Muscle of leg (tissue), 11 donors: ENCODE results near the gene PMF1. TPM values are rescaled to one million over a fixed set of nuclear protein-coding genes. Genes with fewer than 3 reads are reported as not detected.

Experiments used
- DNase-seq: peaks from one replicate; pipeline ENCODE4 v3.0.0; 2013
- H3K27ac ChIP-seq: one replicate; pipeline ENCODE4 v1.5.1; 2013; ENCODE audit warnings: mild to moderate bottlenecking, low read length, control low read depth
- H3K27me3 ChIP-seq: one replicate; pipeline ENCODE4 v1.6.1; 2013; ENCODE audit warnings: low read length; ENCODE audit not compliant: control insufficient read depth, insufficient read depth
- H3K36me3 ChIP-seq: one replicate; pipeline ENCODE4 v1.6.1; 2013; ENCODE audit warnings: low read length; ENCODE audit not compliant: control insufficient read depth, insufficient read depth
- H3K4me1 ChIP-seq: one replicate; pipeline ENCODE4 v1.6.1; 2013; ENCODE audit warnings: low read length; ENCODE audit not compliant: control insufficient read depth, insufficient read depth
- H3K4me3 ChIP-seq: one replicate; pipeline ENCODE4 v1.5.1; 2013; ENCODE audit warnings: low read length, control low read depth
- H3K9me3 ChIP-seq: replicated peaks from 2 replicates; pipeline ENCODE4 v1.6.1; 2013; ENCODE audit warnings: low read depth, low read length; ENCODE audit not compliant: control insufficient read depth
- WGBS: methylation state at CpG from one replicate; pipeline ENCODE4 v1.1.5; 2013; ENCODE audit warnings: missing lambda C conversion rate; ENCODE audit not compliant: insufficient coverage; 5-methylcytosine and 5-hydroxymethylcytosine counted together
- polyA plus RNA-seq, 8 donors: library from polyadenylated mRNA; unstranded; fragments of 120-200 nt; gene quantifications; one replicate each; pipeline versions ENCODE4 v1.2.1 to v1.2.3, GENCODE V29; 2013; ENCODE audit warnings: inconsistent platforms in 1 of 8, low replicate concordance in 1 of 8; ENCODE audit not compliant: insufficient read length in 8 of 8, insufficient read depth in 1 of 8
- total RNA-seq: library from RNA; stranded (reverse); fragments of 120-200 nt; gene quantifications from one replicate; pipeline ENCODE4 v1.2.4, GENCODE V29; 2013

PMF1 gene
- total and polyA plus RNA-seq, 9 donors: 42.2 to 53.0 (median 43.8) TPM

GRCh38 chr1:156194300-156194652 is 18.5 kb upstream of the PMF1 start:
- Histone ChIP-seq H3K36me3 (peaks cover 19% of the 10 kb centered on the region), H3K27ac (peak overlapping the region; percentile 59), H3K4me1 (peaks cover 12% of the 10 kb centered on the region), H3K9me3 (no peaks in the 10 kb centered on the region), H3K4me3 (peak overlapping the region; percentile 71), H3K27me3 (no peaks in the 10 kb centered on the region)
- WGBS: 11% methylated on average over 14 of the region's 14 CpGs
- no peak for DNase-seq

GRCh38 chr1:156195853-156196252 is 17.0 kb upstream of the PMF1 start:
- WGBS: 71% methylated on average over 4 of the region's 4 CpGs
- Histone ChIP-seq H3K4me1 (peaks cover 12% of the 10 kb centered on the region), H3K27me3 (no peaks in the 10 kb centered on the region), H3K9me3 (no peaks in the 10 kb centered on the region), H3K27ac (no peak overlapping the region), H3K4me3 (no peak overlapping the region), H3K36me3 (peaks cover 32% of the 10 kb centered on the region)
- no peak for DNase-seq

GRCh38 chr1:156196445-156196844 is 16.4 kb upstream of the PMF1 start:
- WGBS: 83% methylated on average over 2 of the region's 2 CpGs
- Histone ChIP-seq H3K27me3 (no peaks in the 10 kb centered on the region), H3K9me3 (no peaks in the 10 kb centered on the region), H3K4me3 (no peak overlapping the region), H3K36me3 (peaks cover 32% of the 10 kb centered on the region), H3K27ac (no peak overlapping the region), H3K4me1 (peaks cover 12% of the 10 kb centered on the region)
- no peak for DNase-seq

DNA sequence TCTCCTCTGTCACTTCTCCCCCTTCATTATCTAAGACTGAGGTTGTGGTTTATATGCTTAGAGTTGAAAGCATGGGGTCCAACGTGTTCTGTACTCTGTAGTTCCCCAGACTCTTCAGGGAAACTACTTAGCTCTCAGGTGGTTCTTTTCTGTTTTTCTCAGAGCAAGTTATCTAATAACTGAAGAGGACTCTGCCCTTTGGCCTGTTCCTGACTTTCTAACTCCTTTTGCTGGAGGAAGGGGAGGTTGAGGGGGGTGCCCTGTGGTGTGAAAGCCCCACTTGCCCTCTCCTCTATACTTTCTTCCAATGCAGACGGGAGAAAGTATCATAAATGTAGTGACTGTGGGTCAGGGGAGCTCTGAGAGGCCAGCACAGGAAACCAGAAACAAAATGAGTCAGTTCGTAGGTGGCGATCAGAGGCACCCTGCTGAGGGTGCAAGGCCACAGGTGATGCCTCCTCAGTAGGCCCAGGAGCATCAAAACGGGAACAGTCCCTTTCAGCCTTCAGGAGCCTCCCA is 13.9 kb upstream of the PMF1 start:
- Histone ChIP-seq H3K4me3 (no peak overlapping the region), H3K9me3 (no peaks in the 10 kb centered on the region), H3K36me3 (peaks cover 42% of the 10 kb centered on the region), H3K27ac (no peak overlapping the region), H3K4me1 (peaks cover 7% of the 10 kb centered on the region), H3K27me3 (no peaks in the 10 kb centered on the region)
- DNase-seq: no peak
- WGBS: 92% methylated on average over 4 of the region's 5 CpGs

DNA sequence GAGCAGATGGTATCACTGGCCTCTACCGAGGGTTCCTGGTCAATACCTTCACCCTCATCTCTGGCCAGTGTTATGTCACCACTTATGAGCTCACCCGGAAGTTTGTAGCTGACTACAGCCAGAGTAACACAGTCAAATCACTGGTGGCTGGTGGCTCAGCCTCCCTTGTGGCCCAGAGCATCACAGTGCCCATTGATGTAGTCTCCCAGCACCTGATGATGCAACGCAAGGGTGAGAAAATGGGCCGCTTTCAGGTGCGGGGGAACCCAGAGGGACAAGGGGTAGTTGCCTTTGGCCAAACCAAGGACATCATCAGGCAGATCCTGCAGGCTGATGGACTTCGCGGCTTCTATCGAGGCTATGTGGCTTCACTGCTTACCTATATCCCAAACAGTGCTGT is 12.8 kb upstream of the PMF1 start:
- Histone ChIP-seq H3K4me3 (no peak overlapping the region), H3K4me1 (no peaks in the 10 kb centered on the region), H3K9me3 (no peaks in the 10 kb centered on the region), H3K27ac (no peak overlapping the region), H3K36me3 (peaks cover 42% of the 10 kb centered on the region), H3K27me3 (no peaks in the 10 kb centered on the region)
- 88% methylated on average over 4 of the region's 8 CpGs for WGBS
- DNase-seq: no peak

GRCh38 chr1:156203331-156203730 is 9.5 kb upstream of the PMF1 start:
- no peak overlapping the region for H3K4me3 ChIP-seq
- H3K36me3 ChIP-seq: peaks cover 37% of the 10 kb centered on the region
- H3K4me1 ChIP-seq: no peaks in the 10 kb centered on the region
- no peak overlapping the region for H3K27ac ChIP-seq
- no peaks in the 10 kb centered on the region for H3K9me3 ChIP-seq
- DNase-seq: no peak
- H3K27me3 ChIP-seq: no peaks in the 10 kb centered on the region

DNA sequence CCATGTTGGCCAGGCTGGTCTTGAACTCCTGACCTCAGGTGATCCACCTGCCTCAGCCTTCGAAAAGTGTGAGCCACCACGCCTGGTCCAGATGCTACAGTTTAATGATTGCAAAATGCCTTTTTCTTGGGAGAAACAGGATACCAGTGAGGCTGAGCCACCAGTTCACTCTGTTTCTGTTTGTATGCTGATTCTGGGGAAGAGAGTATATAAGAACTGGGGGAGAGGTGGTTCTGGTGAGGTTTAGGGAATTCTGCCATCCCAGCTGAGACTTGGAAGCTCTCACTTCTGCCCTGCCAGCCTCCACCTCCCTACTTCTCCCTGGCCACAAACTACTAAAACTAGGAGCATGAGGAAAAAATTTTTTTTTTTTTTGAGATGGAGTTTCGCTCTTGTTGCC is 8.1 kb upstream of the PMF1 start:
- Histone ChIP-seq H3K4me3 (no peak overlapping the region), H3K27me3 (no peaks in the 10 kb centered on the region), H3K36me3 (peaks cover 39% of the 10 kb centered on the region), H3K4me1 (no peaks in the 10 kb centered on the region), H3K27ac (no peak overlapping the region), H3K9me3 (no peaks in the 10 kb centered on the region)
- WGBS: 100% methylated on average over 1 of the region's 3 CpGs
- DNase-seq: no peak

DNA sequence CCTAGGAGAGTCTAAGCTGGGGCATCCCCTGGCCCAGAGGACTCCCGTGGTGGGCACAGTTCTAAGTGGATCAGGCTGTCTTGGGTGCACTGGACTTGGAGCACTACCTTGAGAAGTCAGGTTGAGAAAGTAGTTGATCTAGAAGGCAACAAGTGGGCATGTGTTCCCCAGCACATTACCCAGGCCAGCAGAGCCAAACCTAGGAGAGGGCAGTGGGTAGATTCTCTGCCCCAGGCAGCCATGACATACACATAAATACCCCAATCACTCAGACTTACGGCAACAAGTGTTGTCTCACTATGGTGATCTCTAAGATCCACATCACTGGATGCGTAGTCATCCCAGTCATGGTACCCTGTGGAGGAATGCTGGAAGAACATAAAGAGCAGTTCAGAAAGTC is 1.6 kb upstream of the PMF1 start:
- Histone ChIP-seq H3K27me3 (no peaks in the 10 kb centered on the region), H3K27ac (no peak overlapping the region), H3K4me3 (no peak overlapping the region), H3K36me3 (peaks cover 49% of the 10 kb centered on the region), H3K9me3 (no peaks in the 10 kb centered on the region), H3K4me1 (peaks cover 12% of the 10 kb centered on the region)
- WGBS: 80% methylated on average over 1 of the region's 3 CpGs
- no peak for DNase-seq

GRCh38 chr1:156212130-156212529 is 677 bp upstream of the PMF1 start:
- Histone ChIP-seq H3K27me3 (no peaks in the 10 kb centered on the region), H3K9me3 (no peaks in the 10 kb centered on the region), H3K36me3 (peaks cover 49% of the 10 kb centered on the region), H3K4me1 (peaks cover 12% of the 10 kb centered on the region), H3K27ac (peak overlapping the region; percentile 98), H3K4me3 (no peak overlapping the region)
- DNase-seq: no peak
- WGBS: no CpG with 5 or more reads among the region's 9 CpGs

GRCh38 chr1:156213644-156213966 is 798 bp downstream of the PMF1 start:
- H3K4me1 ChIP-seq: peaks cover 12% of the 10 kb centered on the region

GRCh38 chr1:156214024-156214748 is 1.4 kb downstream of the PMF1 start:
- Histone ChIP-seq H3K4me1 (peaks cover 12% of the 10 kb centered on the region), H3K36me3 (peaks cover 36% of the 10 kb centered on the region), H3K4me3 (peak overlapping the region; percentile 62), H3K27me3 (no peaks in the 10 kb centered on the region), H3K9me3 (no peaks in the 10 kb centered on the region), H3K27ac (no peak overlapping the region)
- 90% methylated on average over 15 of the region's 16 CpGs for WGBS
- DNase-seq: no peak

More at GRCh38 chr1:156213644-156213966, 798 bp downstream of the PMF1 start:
- no CpG with 5 or more reads among the region's 11 CpGs for WGBS
- Histone ChIP-seq H3K9me3 (no peaks in the 10 kb centered on the region), H3K27ac (peak overlapping the region; percentile 98), H3K27me3 (no peaks in the 10 kb centered on the region), H3K4me3 (peak overlapping the region; percentile 62), H3K36me3 (peaks cover 41% of the 10 kb centered on the region)
- DNase-seq: no peak
